ENCODE data around the gene YIF1A. TPM values are rescaled to one million over a fixed set of nuclear protein-coding genes. Genes with fewer than 3 reads are reported as not detected.
"Not testable (repeated sequence)": the region's sequence is repeated elsewhere in the genome, so short reads cannot be mapped to it uniquely, and the experiment has no call there.

The YIF1A gene
- total RNA-seq, 1 experiment from 2014 or later, result 119 TPM

DNA sequence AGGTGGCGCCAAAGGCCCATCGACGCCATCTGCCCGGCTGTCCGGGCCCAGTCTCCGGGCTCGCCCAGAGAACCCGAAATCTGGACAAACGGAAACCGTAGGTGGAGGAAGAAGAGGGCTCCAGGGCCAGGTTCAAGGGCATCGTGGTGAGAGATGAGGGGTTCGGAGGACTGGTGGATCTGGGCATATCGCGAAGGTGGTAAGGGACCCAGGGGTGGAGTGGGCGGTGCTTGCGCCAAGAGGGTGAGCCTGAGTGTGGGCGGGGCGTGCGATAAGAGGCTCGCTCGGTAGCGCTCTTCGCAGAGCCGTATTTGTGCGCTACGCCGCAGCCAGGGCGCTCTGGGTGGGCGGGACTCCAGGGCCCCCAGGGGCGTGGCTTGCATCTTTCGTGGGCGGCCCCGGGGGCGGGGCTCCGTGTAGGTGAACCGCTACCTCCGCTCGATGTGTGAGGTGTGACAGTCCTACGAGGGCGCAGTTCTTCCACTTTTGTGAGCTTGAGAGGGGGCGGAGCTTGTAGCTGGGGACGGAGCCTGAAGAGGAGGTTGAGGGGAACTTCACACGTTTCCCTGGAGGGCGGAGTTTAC is 23.1 kb upstream of the YIF1A start:
- peak; percentile 90 for DNase-seq (ENCODE audit: low read depth)

DNA sequence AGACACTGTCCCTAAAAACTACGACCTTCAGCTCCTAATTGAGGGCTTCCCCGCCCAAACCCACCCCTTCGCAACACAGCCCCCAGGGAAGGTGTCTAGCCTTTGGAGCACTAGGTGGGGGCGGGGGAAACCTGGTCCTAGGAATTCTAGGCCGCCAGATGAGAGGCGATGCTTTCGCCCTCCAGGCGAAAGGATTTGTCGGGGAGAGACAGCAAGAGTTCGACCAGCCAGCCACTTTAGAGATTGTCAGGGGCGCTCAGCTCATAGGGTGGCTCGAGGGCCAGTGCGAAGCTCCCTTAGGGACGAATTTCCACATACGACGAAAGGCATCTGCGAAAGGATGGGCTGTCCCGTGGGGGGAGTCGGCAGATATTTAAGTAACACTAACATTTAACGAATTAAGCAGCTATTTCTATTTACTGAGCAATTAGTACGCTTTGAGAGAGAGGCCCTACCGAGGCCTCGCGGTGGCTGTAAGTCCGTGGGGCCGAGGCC is 22.6 kb upstream of the YIF1A start:
- no peak for DNase-seq (ENCODE audit: low read depth)

DNA sequence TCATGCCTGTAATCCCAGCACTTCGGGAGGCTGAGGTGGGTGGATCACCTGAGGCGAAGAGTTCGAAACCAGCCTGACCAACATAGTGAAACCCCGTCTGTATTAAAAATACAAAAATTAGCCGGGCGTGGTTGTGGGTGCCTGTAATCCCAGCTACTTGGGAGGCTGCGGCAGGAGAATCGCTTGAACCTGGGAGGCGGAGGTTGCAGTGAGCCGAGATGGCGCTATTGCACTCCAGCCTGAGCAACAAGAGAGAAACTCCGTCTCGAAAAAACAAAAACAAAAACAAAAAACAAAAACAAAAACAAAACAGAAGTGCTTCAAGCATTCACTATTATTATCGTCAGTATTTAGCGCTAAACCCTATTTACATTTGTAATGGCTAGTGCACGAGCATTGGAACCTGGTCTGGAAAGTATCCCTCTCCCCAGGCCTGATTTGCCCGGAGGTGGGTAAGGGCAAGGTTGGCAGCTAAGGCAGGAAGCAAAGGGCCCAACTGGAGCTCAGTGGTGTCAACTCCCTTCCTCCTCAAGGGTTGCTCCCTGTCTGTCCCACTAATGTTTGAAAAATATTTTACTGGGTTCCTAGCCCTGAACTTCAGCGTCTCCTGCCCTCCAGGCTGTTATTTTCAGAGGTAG is 22.0 kb upstream of the YIF1A start:
- DNase-seq (ENCODE audit: low read depth), result not testable (repeated sequence)

DNA sequence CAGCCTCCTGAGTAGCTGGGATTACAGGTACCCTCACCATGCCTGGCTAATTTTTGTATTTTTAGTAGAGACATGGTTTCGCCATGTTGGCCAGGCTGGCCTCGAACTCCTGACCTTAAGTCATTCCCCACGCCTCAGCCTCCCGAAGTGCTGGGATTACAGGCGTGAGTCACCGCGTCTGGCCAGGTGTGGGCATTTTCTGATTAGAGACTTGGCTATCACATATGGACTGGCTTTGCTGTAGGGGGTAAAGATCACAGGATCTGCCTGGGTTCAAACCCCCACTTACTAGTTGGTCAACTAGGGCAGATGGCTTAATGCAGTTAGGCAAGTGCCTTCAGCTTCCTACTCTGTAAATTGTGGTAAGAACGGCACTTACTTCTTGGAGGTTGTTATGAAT is 21.4 kb upstream of the YIF1A start:
- no peak for DNase-seq (ENCODE audit: low read depth)

DNA sequence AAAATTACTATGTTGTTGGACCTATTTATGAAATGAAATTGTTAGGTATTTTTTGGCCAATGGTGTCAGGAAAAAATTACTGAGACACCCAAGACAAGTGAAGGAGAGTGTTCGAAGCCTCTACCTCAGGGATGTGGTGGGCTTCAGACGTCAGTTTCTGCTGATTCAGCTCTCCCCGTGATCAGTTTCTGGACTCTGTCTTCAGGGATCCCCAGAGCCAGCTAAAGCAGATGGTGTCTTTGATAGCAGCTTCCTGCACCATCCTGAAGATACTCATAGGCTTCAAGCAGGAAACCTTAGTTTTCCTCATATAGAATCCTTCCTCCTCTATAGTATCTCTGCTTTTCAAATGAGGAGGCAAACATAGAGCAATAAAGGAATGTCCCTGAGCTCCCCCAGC is 20.5 kb upstream of the YIF1A start:
- DNase-seq (ENCODE audit: low read depth), result no peak

DNA sequence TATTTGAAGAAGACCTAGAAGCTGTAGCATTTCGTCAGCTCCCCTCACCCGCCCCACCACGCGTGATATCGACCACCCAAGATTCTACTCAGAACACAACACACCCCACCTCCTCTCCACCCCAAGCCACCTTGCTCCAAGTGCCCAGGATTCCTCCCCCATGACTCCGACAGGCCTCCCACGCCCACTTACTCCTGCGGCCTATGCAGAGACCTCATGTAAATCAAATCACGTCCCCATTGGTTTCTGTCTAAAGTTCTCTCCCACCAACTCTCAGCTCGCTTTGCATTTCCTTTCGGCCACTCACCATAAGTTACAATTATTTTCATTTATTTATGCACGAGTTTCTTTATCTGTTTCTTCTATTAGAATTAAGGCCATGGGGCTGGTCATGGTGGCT is 13.7 kb upstream of the YIF1A start:
- DNase-seq (ENCODE audit: low read depth), result no peak

DNA sequence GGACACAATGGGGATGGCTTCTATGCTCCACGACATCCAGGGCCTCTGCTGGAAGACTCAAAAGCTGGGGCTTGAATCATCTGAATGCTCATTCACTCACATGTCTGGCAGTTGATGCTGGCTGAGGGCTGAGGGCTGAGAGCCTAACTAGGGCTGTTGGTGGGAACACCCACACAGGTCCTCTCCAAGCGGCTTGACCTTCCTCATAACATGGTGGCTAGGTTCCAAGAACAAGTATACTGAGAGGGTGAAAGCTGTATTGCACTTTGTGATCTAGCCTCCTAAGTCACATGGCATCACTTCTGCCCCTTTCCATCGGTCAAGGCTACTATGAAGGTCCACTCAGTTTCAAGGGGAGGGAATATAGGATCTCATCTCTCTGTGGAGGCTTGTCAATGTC is 10.2 kb upstream of the YIF1A start:
- DNase-seq (ENCODE audit: low read depth), result no peak

DNA sequence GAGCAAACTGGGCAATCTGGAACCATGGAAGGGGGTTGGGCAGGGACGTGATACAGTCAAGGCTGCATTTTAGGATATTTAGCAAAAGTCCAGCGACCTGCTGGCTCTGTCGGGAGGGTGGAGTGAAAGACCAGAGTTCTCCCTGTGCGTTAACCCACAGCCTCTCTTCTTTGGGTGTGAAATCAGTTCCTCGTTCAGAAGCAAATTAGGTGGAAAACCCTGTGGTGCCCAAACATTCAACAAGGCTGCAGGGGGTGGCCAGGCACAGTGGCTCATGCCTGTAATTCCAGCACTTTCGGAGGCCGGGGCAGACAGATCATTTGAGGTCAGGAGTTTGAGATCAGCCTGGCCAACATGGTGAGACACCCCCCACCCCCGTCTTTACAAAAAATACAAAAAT is 8.7 kb upstream of the YIF1A start:
- DNase-seq (ENCODE audit: low read depth), result no peak

DNA sequence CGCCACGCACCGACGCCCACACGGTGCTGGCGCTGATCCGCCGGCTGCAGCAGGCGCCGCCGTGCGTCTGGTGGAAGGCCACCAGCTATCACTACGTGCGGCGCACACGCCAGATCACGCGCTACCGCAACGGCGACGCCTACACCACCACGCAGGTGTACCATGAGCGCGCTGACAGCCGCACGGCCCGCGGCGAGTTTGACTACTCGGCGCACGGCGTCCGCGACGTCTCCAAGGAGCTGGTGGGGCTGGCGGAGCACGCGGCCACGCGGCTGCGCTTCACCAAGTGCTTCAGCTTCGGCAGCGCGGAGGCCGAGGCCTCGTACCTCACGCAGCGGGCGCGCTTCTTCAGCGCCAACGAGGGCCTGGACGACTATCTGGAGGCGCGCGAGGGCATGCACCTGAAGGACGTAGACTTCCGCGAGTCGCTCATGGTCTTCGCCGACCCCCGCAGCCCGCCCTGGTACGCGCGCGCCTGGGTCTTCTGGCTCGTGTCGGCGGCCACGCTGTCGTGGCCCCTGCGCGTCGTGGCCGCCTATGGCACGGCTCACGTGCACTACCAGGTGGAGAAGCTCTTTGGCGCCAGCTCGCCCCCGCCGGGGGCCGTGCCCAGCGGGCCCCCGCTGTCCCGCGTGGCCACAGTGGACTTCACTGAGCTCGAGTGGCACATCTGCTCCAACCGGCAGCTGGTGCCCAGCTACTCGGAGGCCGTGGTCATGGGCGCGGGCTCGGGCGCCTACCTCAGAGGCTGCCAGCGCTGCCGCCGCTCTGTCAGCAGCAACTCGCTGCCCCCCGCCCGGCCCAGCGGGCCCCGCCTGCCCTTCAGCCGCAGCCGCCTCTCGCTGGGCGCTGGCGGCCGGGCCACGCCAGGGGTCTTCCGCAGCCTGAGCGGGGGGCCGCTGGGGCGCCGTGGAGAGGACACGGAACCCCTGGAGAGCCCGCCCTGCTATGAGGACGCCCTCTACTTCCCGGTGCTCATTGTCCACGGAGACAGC is 6.0 kb upstream of the YIF1A start:
- DNase-seq (ENCODE audit: low read depth), result no peak

DNA sequence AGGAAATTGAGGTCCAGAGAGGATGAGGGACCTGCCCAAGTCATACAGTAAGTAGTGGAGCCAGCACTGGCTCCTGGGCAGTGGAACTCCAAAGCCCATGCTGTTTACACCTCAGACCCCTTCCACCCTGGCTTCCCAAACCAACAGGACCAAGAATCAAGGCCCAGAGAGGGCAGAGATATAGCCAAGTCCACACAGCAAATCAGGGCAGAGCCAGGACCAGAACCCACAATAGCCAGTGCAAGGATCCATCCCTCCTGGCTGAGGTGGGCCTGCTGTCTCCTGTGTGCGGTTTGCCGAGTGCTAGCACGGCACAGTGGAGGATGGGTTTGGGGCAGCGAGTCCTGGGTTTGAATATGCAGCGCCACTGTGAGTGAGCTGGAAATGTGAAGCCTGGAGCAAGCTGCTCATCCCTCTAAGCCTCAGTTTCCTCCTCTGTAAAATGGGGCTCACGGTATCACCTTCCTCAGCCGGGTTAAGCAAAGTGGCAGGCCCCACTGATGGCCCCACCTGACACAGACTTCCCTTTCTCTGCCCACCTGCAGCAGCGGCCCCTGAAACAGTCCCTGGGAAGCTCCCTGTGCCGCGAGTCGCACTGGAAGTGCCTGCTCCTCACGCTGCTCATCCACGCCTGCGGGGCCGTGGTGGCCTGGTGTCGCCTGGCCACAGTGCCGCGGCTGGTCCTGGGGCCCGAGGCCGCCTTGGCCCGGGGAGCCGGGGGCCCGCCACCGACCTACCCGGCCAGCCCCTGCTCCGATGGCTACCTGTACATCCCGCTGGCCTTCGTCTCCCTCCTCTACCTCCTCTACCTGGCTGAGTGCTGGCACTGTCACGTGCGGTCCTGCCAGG is 5.1 kb upstream of the YIF1A start:
- DNase-seq (ENCODE audit: low read depth), result no peak

DNA sequence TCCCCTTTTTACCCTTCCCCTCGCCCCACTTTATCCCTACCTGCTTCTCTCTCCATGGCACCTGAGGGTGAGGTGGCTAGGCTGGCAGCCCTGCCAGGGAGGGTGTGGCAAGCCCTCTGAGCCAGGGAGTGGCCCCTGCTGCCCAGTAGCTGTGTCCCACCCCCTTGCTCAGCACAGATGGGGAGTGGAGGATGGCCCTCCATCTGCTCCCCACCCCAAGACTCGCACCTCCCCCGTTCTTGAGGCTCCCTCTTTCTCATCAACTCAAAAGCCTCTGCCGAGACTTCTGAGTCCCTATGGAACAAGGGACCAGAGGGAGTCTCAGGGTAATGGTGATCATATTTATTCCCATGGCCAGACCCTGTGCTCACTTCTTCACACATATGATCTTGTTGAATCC is 4.4 kb upstream of the YIF1A start:
- DNase-seq (ENCODE audit: low read depth), result no peak

DNA sequence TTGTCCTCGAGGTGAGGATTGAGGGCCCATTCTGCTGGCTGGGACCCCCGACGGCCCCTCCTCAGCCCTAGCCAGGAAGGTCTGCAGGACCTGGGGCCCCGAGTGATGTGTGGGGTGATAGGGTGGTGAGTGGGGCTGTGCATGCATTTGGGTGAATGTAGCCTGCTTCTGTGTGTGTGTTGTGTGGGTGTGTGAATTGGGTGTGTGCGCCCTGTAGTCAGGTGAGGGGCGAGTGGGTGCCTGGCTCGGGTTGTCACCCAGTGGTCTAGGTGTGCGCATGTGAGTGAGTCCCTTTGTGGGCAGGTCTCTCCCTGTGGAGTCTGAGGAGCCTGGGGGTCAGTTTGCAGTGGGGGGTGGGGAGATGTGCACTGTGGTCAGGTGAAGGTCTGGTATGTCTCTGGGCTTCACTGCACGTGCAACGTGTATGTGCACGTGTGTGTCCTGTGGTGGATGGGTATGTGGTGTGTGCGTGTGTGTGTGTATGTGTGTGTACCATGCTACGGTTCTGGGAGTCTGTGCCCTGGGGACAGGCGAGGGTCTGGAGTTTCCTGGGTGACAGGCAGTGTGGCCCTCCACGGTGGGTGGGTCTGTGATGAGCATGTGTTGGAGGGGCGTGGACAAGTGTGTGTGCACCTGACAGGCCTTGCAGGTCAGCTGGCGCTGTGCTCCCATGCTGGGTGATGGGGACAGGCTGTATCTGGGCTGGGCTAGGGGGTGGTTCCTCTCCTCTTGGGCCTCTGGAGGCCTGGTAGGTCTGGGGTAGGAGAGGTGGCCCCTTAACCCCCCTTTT is 3.8 kb upstream of the YIF1A start:
- DNase-seq (ENCODE audit: low read depth), result no peak

DNA sequence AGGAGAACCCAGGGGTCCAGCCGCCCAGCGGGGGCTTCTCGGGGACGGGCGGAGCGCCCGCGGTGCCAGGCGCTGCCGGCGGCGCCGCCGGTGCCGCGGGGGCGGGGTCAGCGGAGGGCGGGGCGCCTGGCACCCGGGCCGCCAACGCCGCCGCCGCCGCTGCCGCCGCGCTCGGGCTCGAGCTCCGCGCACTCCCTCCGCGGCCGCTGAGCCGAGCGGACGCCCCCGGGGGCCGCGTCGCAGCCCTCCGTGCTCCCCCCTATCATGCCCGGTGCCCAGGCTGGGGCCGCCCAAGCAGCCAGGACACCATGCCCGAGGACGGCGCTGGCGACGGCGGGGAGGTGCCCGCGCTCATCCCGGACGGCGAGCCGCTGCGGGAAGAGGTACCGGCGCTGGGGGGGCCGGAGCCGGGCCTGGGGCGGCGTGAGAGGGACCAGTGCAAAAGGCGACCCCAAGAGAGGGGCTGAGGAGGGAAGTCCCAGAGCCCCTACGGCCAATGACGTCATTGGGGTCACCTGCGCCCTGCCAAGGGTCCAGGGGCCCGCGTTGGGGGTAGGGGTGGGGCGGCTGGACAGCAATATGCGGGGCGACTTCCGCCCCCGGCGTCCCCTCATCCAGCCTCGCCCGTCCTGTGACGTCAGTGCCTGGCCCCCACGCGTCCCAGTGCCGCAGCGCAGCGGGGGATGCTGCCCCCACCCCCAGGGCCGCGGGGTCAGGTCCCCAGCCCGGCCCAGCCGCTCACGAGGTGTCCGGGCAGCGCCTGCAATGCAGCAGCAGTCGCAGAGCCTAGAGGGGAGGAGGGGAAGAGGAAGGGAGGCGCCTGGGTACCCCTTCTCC is 3.0 kb upstream of the YIF1A start, which contains the start of gene TMEM151A:
TMEM151A (plus strand) TSS at position 189 of the 837 bp plus-strand sequence; CDS start at position 309, 120 bp downstream.
- DNase-seq (ENCODE audit: low read depth), result no peak

DNA sequence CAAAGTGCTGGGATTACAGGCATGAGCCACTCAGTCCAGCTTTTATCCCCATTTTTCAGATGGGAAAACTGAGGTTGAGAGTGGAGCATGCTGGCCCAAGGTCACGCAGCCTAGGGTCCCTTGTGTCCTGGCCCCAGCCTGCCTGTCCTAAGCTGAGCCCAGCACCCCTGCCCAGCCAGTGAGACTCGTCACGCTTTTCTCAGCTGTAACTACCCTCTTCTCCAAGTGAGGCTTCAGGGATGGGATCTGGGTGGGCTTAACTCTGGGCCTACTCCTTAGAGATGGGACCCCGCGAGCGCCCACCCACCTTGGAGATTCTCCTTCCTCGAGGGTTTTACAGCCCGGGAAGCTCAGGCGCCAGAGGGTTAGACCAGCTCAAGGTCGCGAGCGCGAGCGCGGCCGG is 2.4 kb upstream of the YIF1A start:
- no peak for DNase-seq (ENCODE audit: low read depth)

DNA sequence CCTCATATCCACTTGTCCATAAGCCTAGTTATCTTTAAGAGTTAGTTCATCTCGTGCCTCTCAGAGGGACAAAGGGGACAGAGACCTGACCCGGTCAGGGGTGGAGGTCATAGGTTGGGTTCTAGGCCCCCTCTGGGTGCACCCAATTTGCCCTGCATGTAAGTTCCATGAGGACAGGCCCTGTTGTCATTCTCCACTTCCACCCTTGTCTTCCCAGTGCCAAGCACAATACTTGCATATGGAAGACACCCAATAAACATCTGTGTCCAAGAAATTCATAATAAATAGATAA is 1.3 kb upstream of the YIF1A start:
- no peak for DNase-seq (ENCODE audit: low read depth)

DNA sequence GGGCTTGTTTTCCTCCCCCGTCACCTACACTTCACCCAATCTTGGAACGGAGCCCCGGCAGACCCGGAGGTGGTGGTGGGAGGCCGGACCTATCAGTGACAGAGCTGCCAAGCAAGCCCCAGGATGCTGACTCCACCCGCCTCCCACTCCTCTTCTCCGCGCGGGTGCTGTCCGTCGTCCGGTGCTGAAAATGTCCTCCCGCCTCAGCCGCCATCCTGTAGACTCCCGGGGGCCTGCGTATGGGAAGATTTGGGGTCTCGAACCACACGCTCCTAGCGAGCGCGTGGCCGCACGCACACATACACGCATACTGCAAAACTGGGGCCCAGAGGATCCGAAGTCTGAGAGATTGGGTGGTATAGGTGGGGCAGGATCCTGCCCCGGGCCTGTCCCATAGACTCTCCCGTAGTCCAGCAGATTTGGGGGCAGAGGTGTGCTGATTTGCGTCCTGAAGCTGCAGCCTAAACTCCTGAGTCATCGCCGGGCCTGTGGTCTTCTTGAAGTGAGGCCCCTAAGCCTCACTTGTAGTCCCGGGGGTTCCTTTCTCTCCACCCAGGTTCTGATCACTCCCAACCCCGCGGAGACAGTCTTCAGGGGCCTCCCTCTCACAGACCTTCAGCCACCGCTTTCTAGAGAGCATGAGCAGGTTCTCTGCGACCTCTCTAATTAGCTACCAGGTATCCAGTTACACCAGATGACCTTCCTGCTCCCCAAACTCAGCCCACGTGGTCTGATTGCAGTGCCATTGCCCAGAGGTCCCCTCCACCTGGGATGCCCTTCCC is 796 bp upstream of the YIF1A start:
- no peak for DNase-seq (ENCODE audit: low read depth)

DNA sequence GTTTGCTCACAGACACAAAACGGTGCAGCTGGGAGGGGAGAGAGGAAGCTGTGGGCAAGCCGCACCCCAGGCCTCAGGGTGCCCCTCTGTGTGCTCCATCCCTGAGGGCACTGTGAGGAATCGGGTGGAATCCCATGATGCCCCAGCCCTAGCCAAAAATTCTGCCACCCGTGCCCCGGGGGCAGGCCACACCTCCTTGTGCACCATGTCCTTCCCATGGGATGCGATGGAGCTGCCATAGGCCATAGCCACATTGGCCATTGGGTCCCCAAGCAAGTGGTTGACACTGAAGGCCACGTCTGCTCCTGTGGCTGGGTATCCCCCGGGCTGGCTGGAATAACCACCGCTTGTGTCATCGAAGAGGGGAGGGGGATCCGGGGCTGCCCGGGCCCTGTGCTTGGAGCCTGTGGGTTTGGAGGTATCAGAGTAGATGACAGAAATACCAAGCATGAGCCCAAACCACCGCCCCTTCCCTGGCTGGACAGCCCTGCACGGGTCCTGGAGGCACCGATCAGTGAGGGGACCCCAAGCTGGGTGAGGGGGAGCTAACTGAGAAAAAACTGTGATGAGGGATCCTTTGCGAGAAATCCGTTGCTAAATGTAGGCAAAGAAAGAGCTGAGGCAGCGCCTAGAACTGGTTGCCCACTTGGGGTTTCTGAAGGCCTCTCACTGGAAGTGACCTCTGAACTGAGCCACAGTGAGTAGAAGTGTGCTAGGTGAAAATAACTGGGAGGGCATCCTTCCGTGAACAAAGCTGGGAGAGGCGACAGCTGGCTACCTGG is 863 bp downstream of the YIF1A start:
- DNase-seq (ENCODE audit: low read depth), result peak; percentile 27

DNA sequence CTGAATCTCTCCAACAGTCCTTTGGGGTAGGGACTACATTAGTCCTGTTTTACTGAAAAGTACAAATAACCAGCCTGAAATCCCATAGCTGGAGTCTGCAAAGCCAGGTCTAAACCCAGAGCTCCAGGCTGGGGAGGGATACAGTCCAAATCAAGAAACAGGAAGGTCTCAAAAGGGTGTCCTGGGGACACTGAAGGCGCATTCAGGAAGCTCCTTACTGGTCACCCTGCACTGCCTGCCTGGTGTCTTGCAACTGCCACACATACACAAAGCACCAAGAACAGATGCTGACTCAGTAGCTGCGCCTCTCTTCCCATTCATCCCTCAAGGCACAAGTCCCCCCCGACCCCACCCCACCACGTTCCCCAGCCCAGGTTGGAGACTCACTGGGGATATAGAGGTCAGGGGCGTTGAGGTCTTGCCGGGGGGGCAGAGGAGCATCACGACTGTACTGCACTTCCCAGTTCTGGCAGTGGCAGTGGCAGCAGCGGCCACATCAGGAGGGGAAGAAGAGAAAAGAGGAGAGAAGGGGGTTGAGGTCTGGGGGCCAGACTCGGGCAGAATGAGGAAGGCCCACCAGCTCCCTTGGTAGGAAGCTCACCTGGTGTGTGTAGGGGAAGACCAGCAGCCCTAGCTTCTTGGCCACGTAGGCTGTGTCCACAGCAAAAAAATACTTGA is 1.6 kb downstream of the YIF1A start:
- no peak for DNase-seq (ENCODE audit: low read depth)
